Measurements from ENCODE around the gene OLFM2. TPM values are rescaled to one million over a fixed set of nuclear protein-coding genes. Genes with fewer than 3 reads are reported as not detected.
"Not testable (repeated sequence)": the region's sequence is repeated elsewhere in the genome, so short reads cannot be mapped to it uniquely, and the experiment has no call there.

Gene OLFM2
- total RNA-seq, 1 experiment from 2014 or later: 11.5 TPM

- DNase-seq (ENCODE audit: low spot score): peak; percentile 63
- in situ Hi-C loops (cut with HindIII; ENCODE audit: low sequenced_read_pairs): no loop called here
These were observed 88.3 kb downstream of the OLFM2 start for GRCh38 chr19:9848060-9848459.

GRCh38 chr19:9847087-9847671 is 89.1 kb downstream of the OLFM2 start:
- in situ Hi-C loops (cut with HindIII; ENCODE audit: low sequenced_read_pairs): no loop called here
- DNase-seq (ENCODE audit: low spot score): peak; percentile 67

- in situ Hi-C loops (cut with HindIII; ENCODE audit: low sequenced_read_pairs): not testable (repeated sequence)
- peak; percentile 45 for DNase-seq (ENCODE audit: low spot score)
These were observed 92.6 kb downstream of the OLFM2 start for GRCh38 chr19:9843626-9844273.

GRCh38 chr19:9842834-9843625 is 93.3 kb downstream of the OLFM2 start:
- DNase-seq (ENCODE audit: low spot score): peak; percentile 77
- in situ Hi-C loops (cut with HindIII; ENCODE audit: low sequenced_read_pairs): no loop called here

GRCh38 chr19:9839415-9839814 is 96.9 kb downstream of the OLFM2 start:
- DNase-seq (ENCODE audit: low spot score): no peak
- in situ Hi-C loops (cut with HindIII; ENCODE audit: low sequenced_read_pairs): no loop called here

- no peak for DNase-seq (ENCODE audit: low spot score)
These were observed 98.0 kb downstream of the OLFM2 start for GRCh38 chr19:9838324-9838723.

GRCh38 chr19:9836021-9836420 is 100.3 kb downstream of the OLFM2 start:
- in situ Hi-C loops (cut with HindIII; ENCODE audit: low sequenced_read_pairs): no loop called here

More at GRCh38 chr19:9838324-9838723, 98.0 kb downstream of the OLFM2 start:
- in situ Hi-C loops (cut with HindIII; ENCODE audit: low sequenced_read_pairs): no loop called here

GRCh38 chr19:9835507-9835949 is 100.8 kb downstream of the OLFM2 start:
- in situ Hi-C loops (cut with HindIII; ENCODE audit: low sequenced_read_pairs): no loop called here
- no peak for DNase-seq (ENCODE audit: low spot score)

More at GRCh38 chr19:9836021-9836420, 100.3 kb downstream of the OLFM2 start:
- DNase-seq (ENCODE audit: low spot score): peak; percentile 39

GRCh38 chr19:9834726-9835506 is 101.4 kb downstream of the OLFM2 start, which contains the start of gene PIN1:
Gene PIN1 (plus strand): TSS chr19:9835318. CDS start chr19:9835345, 27 bp downstream.
- DNase-seq (ENCODE audit: low spot score): peak; percentile 99
- in situ Hi-C loops (cut with HindIII; ENCODE audit: low sequenced_read_pairs): no loop called here

GRCh38 chr19:9834307-9834725 is 102.0 kb downstream of the OLFM2 start:
- DNase-seq (ENCODE audit: low spot score): no peak
- in situ Hi-C loops (cut with HindIII; ENCODE audit: low sequenced_read_pairs): no loop called here

- in situ Hi-C loops (cut with HindIII; ENCODE audit: low sequenced_read_pairs): no loop called here
These were observed 107.7 kb downstream of the OLFM2 start for GRCh38 chr19:9828551-9829063.

GRCh38 chr19:9827289-9828238 is 108.8 kb downstream of the OLFM2 start, which contains the start of gene UBL5:
Gene UBL5 (plus strand): TSS chr19:9827918. CDS start chr19:9828338, 420 bp downstream.
- DNase-seq (ENCODE audit: low spot score): peak; percentile 95
- in situ Hi-C loops (cut with HindIII; ENCODE audit: low sequenced_read_pairs): no loop called here

More at GRCh38 chr19:9828551-9829063, 107.7 kb downstream of the OLFM2 start:
- no peak for DNase-seq (ENCODE audit: low spot score)

GRCh38 chr19:9823816-9824215 is 112.5 kb downstream of the OLFM2 start:
- DNase-seq (ENCODE audit: low spot score): peak; percentile 32
- in situ Hi-C loops (cut with HindIII; ENCODE audit: low sequenced_read_pairs): no loop called here

GRCh38 chr19:9820034-9820433 is 116.3 kb downstream of the OLFM2 start:
- DNase-seq (ENCODE audit: low spot score); in situ Hi-C loops (cut with HindIII; ENCODE audit: low sequenced_read_pairs): not testable (repeated sequence)

GRCh38 chr19:9819596-9819909 is 116.8 kb downstream of the OLFM2 start:
- in situ Hi-C loops (cut with HindIII; ENCODE audit: low sequenced_read_pairs): no loop called here
- DNase-seq (ENCODE audit: low spot score): no peak

GRCh38 chr19:9818734-9819595 is 117.3 kb downstream of the OLFM2 start, which contains the start of gene FBXL12:
Gene FBXL12 (minus strand): TSS chr19:9819079. CDS start chr19:9818813, 266 bp downstream.
- in situ Hi-C loops (cut with HindIII; ENCODE audit: low sequenced_read_pairs): no loop called here
- DNase-seq (ENCODE audit: low spot score): peak; percentile 100

GRCh38 chr19:9818175-9818733 is 118.1 kb downstream of the OLFM2 start:
- in situ Hi-C loops (cut with HindIII; ENCODE audit: low sequenced_read_pairs): no loop called here
- DNase-seq (ENCODE audit: low spot score): no peak
